Occipital lobe (tissue), 2 donors: ENCODE data around the gene MT1E. TPM values are rescaled to one million over a fixed set of nuclear protein-coding genes. Genes with fewer than 3 reads are reported as not detected.
A peak's percentile ranks its signal among the peaks of the same experiment; 100 is the strongest.
"Not testable (repeated sequence)": the region's sequence is repeated elsewhere in the genome, so short reads cannot be mapped to it uniquely, and the experiment has no call there.

Experiments
- DNase-seq: peaks from one replicate; lab custom pipeline; 2025; lab: John Stamatoyannopoulos, UW
- total RNA-seq: library from RNA; depleted of rRNA; stranded (reverse); fragments of >200 nt; gene quantifications from one replicate; pipeline ENCODE4 v1.2.3, GENCODE V29; 2014

The MT1E gene
- 12.8 TPM for total RNA-seq

DNA sequence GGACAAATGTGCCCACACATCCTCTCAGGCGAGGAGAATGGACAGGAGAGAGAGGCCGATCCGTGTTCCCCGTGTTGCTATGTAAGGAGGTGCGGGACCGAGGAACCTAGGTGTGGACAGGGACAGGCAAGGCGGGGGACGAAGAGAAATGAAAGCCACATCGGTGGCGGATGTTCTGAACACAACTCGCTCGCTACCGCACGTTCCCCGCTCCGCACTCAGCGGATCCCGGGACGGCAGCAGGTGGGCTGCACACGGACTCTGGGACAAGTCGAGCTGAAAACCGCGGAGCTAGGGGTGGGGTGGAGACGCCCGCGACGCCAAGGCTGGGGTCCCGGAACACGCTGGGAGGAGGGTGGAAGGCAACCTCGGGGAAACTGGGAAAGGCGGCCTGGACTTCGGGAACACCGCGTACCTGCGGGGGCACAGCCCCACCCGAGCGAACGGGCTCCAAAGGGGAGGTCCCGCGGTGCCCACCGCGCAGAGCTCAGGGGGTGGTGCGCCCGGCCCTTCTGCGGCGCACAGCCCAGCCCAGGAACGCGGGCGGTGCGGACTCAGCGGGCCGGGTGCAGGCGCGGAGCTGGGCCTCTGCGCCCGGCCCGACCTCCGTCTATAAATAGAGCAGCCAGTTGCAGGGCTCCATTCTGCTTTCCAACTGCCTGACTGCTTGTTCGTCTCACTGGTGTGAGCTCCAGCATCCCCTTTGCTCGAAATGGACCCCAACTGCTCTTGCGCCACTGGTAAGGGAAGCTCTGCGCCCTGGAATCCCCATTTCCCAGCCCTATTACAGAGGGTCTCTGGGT lies at the start of gene MT1E:
Gene MT1E (plus strand): TSS at position 642 of the 803 bp plus-strand sequence. CDS start 71 bp downstream, at position 713.
- peak; percentile 47 for DNase-seq

GRCh38 chr16:56576585-56577299 lies 48.8 kb upstream of the MT1E start:
- DNase-seq: no peak

DNA sequence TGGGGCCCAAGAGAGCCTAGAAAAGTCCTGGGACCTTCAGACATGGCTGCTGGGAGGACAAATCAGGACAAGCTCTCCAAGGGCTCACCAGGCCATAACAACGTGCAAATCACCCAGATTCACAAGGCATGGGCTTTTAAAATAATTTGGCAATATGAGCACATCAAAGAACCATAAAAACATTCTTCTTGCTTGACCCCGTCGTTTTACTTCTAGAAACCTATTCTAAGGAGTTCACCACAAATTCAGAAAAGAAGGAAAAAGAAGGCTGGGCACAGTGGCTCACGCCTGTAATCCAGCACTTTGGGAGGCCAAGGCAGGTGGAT lies 48.3 kb upstream of the MT1E start:
- no peak for DNase-seq

DNA sequence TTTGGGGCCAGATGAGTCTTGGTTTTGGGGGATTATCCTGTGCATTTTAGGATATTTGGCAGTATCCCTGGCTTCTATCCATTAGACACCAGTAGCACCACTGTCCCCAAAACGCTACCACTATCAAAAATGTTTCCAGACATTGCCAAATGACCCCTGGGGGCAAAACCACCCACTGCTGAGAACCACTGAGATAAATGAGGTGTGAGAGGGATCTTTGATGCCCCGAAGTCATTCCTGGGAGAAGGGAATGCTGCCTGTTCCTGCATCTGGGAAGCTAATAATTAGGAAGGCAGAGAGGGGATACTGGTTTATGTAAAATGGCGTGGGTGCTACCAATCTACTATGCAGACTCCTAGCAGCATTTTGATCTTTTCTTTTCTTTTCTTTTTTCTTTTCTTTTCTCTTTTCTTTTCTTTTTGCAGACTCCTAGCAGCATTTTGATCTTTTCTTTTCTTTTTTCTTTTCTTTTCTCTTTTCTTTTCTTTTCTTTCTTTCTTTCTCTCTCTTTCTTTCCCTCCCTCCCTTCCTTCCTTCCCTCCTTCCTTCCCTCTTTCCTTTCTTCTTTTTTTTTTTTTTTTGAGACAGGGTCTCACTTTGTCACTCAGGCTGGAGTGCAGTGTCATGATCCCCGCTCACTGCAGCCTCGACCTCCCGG lies 45.1 kb upstream of the MT1E start:
- DNase-seq: no peak

GRCh38 chr16:56582911-56583310 lies 42.7 kb upstream of the MT1E start:
- DNase-seq: not testable (repeated sequence)

- no peak for DNase-seq
These were observed 42.0 kb upstream of the MT1E start for GRCh38 chr16:56583351-56584168.

- DNase-seq: no peak
These were observed 41.3 kb upstream of the MT1E start for GRCh38 chr16:56584276-56584675.

DNA sequence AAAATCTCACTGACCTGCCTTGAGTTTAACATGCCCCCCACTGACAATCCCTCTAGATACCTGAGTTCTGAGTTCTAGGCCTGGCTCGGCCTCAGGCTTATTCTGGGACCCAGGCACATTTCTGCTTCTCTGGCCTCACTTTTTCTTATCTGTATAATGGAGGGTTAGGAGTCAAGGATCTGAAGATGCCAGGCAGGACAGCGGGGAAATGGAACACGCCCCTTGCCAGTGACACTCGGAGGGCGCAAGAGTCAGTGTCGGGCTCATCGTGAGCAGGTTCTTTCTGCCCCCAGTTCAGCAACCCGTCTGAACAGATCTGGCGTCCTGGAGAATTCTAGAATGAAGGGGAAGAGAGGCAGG lies 36.8 kb upstream of the MT1E start:
- DNase-seq: no peak

DNA sequence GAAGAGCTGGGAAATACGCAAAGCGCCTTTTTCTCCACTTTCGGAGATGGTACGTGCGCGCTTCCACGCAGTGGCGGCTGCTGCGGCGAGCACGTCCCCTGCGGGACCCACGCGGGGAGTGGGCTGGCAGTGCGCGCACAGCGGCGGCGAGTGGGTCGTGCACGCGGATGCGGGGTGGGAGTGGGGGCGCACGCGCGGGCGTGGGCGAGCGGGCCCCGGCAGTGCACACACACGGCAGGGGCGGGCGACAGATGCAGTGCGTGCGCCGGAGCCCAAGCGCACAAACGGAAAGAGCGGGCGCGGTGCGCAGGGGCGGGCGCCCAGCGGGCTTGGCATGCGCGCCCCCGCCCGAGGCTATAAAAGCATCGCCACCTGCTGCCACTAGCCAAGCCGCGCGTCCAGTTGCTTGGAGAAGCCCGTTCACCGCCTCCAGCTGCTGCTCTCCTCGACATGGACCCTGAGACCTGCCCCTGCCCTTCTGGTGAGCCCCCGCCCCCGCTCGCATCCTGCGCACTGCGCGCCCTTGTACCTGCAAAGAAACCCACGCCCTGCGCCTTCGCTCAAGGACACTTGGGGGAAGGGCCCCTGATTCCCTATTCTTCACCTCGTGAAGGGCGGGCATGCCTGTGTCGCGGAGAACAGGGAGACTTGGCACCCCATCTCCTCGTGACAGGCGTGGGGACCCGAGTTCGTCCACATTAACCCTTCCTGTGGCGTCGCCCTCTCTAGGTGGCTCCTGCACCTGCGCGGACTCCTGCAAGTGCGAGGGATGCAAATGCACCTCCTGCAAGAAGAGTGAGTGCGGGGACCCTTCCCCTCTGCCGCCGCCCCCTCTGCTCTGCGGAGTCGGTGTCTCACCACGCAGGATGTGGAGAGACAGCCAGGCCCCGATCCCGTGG lies 36.2 kb upstream of the MT1E start, which contains the start of gene MT3:
Gene MT3 (plus strand): TSS at position 388 of the 899 bp plus-strand sequence. CDS start 63 bp downstream, at position 451.
- DNase-seq: peak; percentile 74

- DNase-seq: no peak
These were observed 34.1 kb upstream of the MT1E start for GRCh38 chr16:56591377-56592060.

- no peak for DNase-seq
These were observed 31.8 kb upstream of the MT1E start for GRCh38 chr16:56593573-56594291.

GRCh38 chr16:56594292-56594619 lies 31.3 kb upstream of the MT1E start:
- no peak for DNase-seq

GRCh38 chr16:56600398-56600999 lies 25.1 kb upstream of the MT1E start:
- peak; percentile 42 for DNase-seq

- no peak for DNase-seq
These were observed 24.3 kb upstream of the MT1E start for GRCh38 chr16:56601325-56601724.

DNA sequence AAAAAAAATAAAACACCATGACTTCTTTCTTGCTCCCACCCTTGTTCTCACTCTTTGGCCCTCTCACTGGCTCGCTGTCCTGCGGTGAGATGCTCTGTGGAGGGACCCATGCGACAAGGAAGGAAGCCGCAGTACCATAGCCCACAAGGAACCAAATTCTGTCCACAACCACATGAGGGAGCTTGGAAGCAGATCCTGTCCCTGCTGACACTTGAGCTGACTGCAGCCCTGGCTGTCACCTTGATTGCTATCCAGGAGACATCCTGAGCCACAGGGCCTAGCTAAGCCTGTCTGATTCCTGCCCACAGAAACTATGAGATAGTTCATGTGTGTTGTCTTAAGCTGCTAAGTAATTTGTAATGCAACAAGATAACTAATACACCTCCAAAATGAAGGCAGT lies 22.0 kb upstream of the MT1E start:
- DNase-seq: no peak

DNA sequence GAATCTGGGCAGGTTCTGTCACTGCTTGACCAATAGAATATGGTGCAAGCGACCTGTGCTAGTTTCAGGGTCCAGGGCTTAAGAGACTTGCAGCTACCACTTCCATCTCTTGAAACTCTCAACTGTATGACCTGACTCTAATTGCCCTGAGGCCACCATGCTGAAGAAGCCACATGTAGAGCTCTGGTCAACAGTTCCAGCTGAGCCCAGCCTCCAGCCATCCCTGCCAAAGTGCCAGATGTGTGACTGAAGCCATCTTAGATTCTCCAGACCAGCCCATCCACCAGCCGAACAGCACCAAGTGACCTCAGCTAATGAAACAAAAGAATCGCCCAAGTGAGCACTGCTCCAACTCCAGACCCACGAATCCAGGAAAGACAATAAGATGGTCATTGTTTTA lies 20.6 kb upstream of the MT1E start:
- DNase-seq: no peak

DNA sequence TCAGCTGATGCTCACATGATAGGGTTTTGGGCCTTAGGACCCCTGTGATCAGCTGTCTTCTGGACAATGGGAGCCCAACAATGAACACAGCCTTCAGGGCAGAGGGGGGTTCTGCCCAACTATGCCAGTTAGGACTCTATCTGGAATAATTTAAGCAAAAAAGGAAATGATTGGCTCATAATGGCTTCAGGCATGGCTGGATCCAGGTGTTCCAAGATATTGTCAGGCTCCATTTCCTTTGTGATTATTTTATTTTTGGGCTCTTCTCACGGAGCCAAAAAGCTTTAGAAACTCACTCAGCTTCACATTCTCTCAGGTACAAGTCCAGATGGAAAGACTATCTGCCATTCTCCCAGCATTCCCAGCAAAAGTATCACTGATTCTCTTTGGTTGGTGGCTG lies 20.1 kb upstream of the MT1E start:
- no peak for DNase-seq

GRCh38 chr16:56606071-56606475 lies 19.5 kb upstream of the MT1E start:
- no peak for DNase-seq
